Keratinocyte (primary cell): ENCODE measurements around the gene LGSN.

ENCODE experiments used
- CTCF ChIP-seq, 3 experiments: IDR thresholded peaks in 1 of 3; conservative IDR thresholded peaks in 1 of 3; optimal IDR thresholded peaks in 1 of 3; 2 replicates in 2 of 3; 3 replicates in 1 of 3; pipeline versions ENCODE3 to v1.5.1; 2011; ENCODE audit warnings: low read length in 3 of 3, mild to moderate bottlenecking in 3 of 3, moderate library complexity in 2 of 3, control low read depth in 1 of 3, inconsistent platforms in 1 of 3; ENCODE audit not compliant: insufficient read depth in 2 of 3; ENCODE audit errors: extremely low read depth in 1 of 3
- EZH2 ChIP-seq: IDR thresholded peaks from one replicate; pipeline ENCODE4 v1.6.1; 2012; ENCODE audit warnings: inconsistent platforms, mild to moderate bottlenecking, low read length, moderate library complexity

- TF ChIP-seq CTCF (optimal IDR thresholded peaks at IDR 0.05 in 1 of 3, IDR thresholded peaks at IDR 0.05 in 1 of 3, conservative IDR thresholded peaks at IDR 0.05 in 1 of 3; ENCODE audit: extremely low read depth in 1 of 3, insufficient read depth in 2 of 3, low read length in 3 of 3) (peak in 1 of 3 experiments; percentile 24), EZH2 (no peak)
Observed at GRCh38 chr6:63272397-63272796, 47.4 kb downstream of the LGSN start.
